Stimulated activated naive CD8-positive, alpha-beta T cell treated with anti-CD3 and anti-CD28 coated beads, Interleukin-15, amount 100 ng/mL, for 72 hours (primary cell): ENCODE data around the gene NEURL1.
A peak's percentile ranks its signal among the peaks of the same experiment; 100 is the strongest.

Experiments
- ATAC-seq: fragments of 150-1000 bp; cut with Tn5 transposase; 2 replicates; pipeline ENCODE4 v1.10.0; 2021; ENCODE audit warnings: mild to moderate bottlenecking, moderate library complexity
- DNase-seq, 2 donors: peaks; one replicate each; pipeline ENCODE4 v3.0.0; 2021 to 2022
- H3K27ac Mint-ChIP-seq, 2 donors: one replicate each; pipeline ENCODE4 v1.8.0; 2022; ENCODE audit warnings: mild to moderate bottlenecking in 2 of 2, mixed read lengths in 2 of 2, moderate library complexity in 2 of 2
- H3K27me3 Mint-ChIP-seq: one replicate; pipeline ENCODE4 v1.8.0; 2022; ENCODE audit warnings: mixed read lengths
- H3K4me1 Mint-ChIP-seq: one replicate; pipeline ENCODE4 v1.8.0; 2022; ENCODE audit warnings: mild to moderate bottlenecking, mixed read lengths
- H3K4me3 Mint-ChIP-seq, 2 donors: one replicate each; pipeline ENCODE4 v1.8.0; 2022; ENCODE audit warnings: mild to moderate bottlenecking in 2 of 2, mixed read lengths in 2 of 2, moderate library complexity in 1 of 2
- H3K9me3 Mint-ChIP-seq, 2 donors: one replicate each; pipeline ENCODE4 v1.8.0; 2022; ENCODE audit warnings: mixed read lengths in 2 of 2

Gene NEURL1

GRCh38 chr10:103613616-103614015, 120.1 kb downstream of the NEURL1 start:
- Mint-ChIP-seq H3K4me3 (no peak overlapping the region), H3K27ac (peak overlapping the region in 1 of 2 donors; percentile 22), H3K9me3 (no peaks in the 10 kb centered on the region), H3K27me3 (no peaks in the 10 kb centered on the region), H3K4me1 (no peaks in the 10 kb centered on the region)
- ATAC-seq (no peak), DNase-seq (no peak)

- ATAC-seq (no peak), DNase-seq (no peak)
- Mint-ChIP-seq H3K27me3 (no peaks in the 10 kb centered on the region), H3K4me3 (no peak overlapping the region), H3K27ac (peak overlapping the region in 1 of 2 donors; percentile 22), H3K9me3 (no peaks in the 10 kb centered on the region), H3K4me1 (no peaks in the 10 kb centered on the region)
These were observed 121.0 kb downstream of the NEURL1 start for GRCh38 chr10:103614306-103615158.

GRCh38 chr10:103616705-103617601, 123.4 kb downstream of the NEURL1 start:
- no peaks in the 10 kb centered on the region for H3K27me3 Mint-ChIP-seq
- H3K27ac Mint-ChIP-seq, result no peak overlapping the region
- no peak overlapping the region for H3K4me3 Mint-ChIP-seq
- H3K4me1 Mint-ChIP-seq, result no peaks in the 10 kb centered on the region
- DNase-seq (no peak), ATAC-seq (no peak)
- H3K9me3 Mint-ChIP-seq, result no peaks in the 10 kb centered on the region

- Mint-ChIP-seq H3K4me1 (no peaks in the 10 kb centered on the region), H3K4me3 (no peak overlapping the region), H3K27ac (peak overlapping the region in 1 of 2 donors; percentile 44), H3K27me3 (no peaks in the 10 kb centered on the region), H3K9me3 (no peaks in the 10 kb centered on the region)
- DNase-seq, result no peak
- ATAC-seq, result peak; percentile 15
These were observed 124.3 kb downstream of the NEURL1 start for GRCh38 chr10:103617602-103618385.

GRCh38 chr10:103618575-103619423, 125.3 kb downstream of the NEURL1 start:
- H3K27me3 Mint-ChIP-seq, result no peaks in the 10 kb centered on the region
- H3K4me1 Mint-ChIP-seq, result no peaks in the 10 kb centered on the region
- no peak overlapping the region for H3K4me3 Mint-ChIP-seq
- no peak overlapping the region for H3K27ac Mint-ChIP-seq
- DNase-seq, result no peak
- H3K9me3 Mint-ChIP-seq, result no peaks in the 10 kb centered on the region
- ATAC-seq, result no peak

GRCh38 chr10:103619424-103620351, 126.2 kb downstream of the NEURL1 start:
- no peak for ATAC-seq
- peak overlapping the region in 1 of 2 donors; percentile 11 for H3K27ac Mint-ChIP-seq
- H3K9me3 Mint-ChIP-seq, result no peaks in the 10 kb centered on the region

GRCh38 chr10:103620352-103620740, 126.8 kb downstream of the NEURL1 start:
- Mint-ChIP-seq H3K27ac (no peak overlapping the region), H3K27me3 (no peaks in the 10 kb centered on the region), H3K9me3 (no peaks in the 10 kb centered on the region), H3K4me1 (no peaks in the 10 kb centered on the region), H3K4me3 (no peak overlapping the region)
- DNase-seq (no peak), ATAC-seq (no peak)

More at GRCh38 chr10:103619424-103620351, 126.2 kb downstream of the NEURL1 start:
- DNase-seq, result no peak
- no peaks in the 10 kb centered on the region for H3K4me1 Mint-ChIP-seq
- H3K4me3 Mint-ChIP-seq, result no peak overlapping the region
- no peaks in the 10 kb centered on the region for H3K27me3 Mint-ChIP-seq

- Mint-ChIP-seq H3K27me3 (no peaks in the 10 kb centered on the region), H3K4me1 (no peaks in the 10 kb centered on the region), H3K4me3 (no peak overlapping the region), H3K27ac (no peak overlapping the region), H3K9me3 (no peaks in the 10 kb centered on the region)
- ATAC-seq, result no peak
- no peak for DNase-seq
These were observed 127.6 kb downstream of the NEURL1 start for GRCh38 chr10:103620891-103621782.

GRCh38 chr10:103621783-103622125, 128.2 kb downstream of the NEURL1 start:
- Mint-ChIP-seq H3K27me3 (no peaks in the 10 kb centered on the region), H3K9me3 (no peaks in the 10 kb centered on the region), H3K4me3 (no peak overlapping the region), H3K4me1 (no peaks in the 10 kb centered on the region), H3K27ac (no peak overlapping the region)
- no peak for ATAC-seq
- DNase-seq, result no peak

GRCh38 chr10:103622286-103622685, 128.8 kb downstream of the NEURL1 start:
- DNase-seq (no peak), ATAC-seq (no peak)
- H3K4me1 Mint-ChIP-seq, result no peaks in the 10 kb centered on the region
- no peak overlapping the region for H3K4me3 Mint-ChIP-seq
- no peaks in the 10 kb centered on the region for H3K27me3 Mint-ChIP-seq
- H3K9me3 Mint-ChIP-seq, result no peaks in the 10 kb centered on the region
- H3K27ac Mint-ChIP-seq, result no peak overlapping the region

GRCh38 chr10:103622935-103623574, 129.6 kb downstream of the NEURL1 start:
- Mint-ChIP-seq H3K4me3 (no peak overlapping the region), H3K9me3 (no peaks in the 10 kb centered on the region), H3K4me1 (no peaks in the 10 kb centered on the region), H3K27me3 (no peaks in the 10 kb centered on the region), H3K27ac (peak overlapping the region in 1 of 2 donors; percentile 3)
- ATAC-seq (no peak), DNase-seq (no peak)

- Mint-ChIP-seq H3K27ac (no peak overlapping the region), H3K27me3 (no peaks in the 10 kb centered on the region), H3K4me1 (no peaks in the 10 kb centered on the region), H3K9me3 (no peaks in the 10 kb centered on the region), H3K4me3 (no peak overlapping the region)
- ATAC-seq (no peak), DNase-seq (no peak)
These were observed 132.7 kb downstream of the NEURL1 start for GRCh38 chr10:103626178-103626577.
